ENCODE data around the gene ERMN.

DNA sequence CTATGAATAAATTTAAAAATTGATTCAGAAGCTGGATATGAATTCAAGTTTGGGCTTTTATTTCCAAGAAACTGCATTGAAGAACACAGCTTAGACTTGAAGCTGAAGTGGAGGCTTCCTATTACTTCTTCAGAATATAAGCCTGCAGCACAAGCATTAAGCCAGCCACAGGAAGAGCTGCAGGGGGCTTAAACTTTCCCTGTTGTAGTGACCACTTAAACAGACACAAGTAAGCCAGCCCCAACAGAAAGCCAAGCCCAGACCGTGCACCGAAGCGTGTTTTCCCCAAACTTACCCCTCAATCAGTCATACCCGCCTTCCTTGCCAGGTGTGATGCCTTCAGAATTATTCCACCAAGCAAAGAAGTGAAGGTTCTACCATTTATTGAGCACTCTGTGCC is 28.7 kb downstream of the ERMN start:
- TF ChIP-seq CTCF (IDR thresholded peaks at IDR 0.05; ENCODE audit: insufficient read depth, low read depth, low read length) (no peak), EZH2 (IDR thresholded peaks at IDR 0.05; ENCODE audit: insufficient read depth, low read length) (no peak)

Data from astrocyte (in vitro differentiated cells and primary cell).